ENCODE results near the gene CRYL1. TPM values are rescaled to one million over a fixed set of nuclear protein-coding genes. Genes with fewer than 3 reads are reported as not detected.

Gene CRYL1
- total RNA-seq, 1 donor, result 21.3 TPM

DNA sequence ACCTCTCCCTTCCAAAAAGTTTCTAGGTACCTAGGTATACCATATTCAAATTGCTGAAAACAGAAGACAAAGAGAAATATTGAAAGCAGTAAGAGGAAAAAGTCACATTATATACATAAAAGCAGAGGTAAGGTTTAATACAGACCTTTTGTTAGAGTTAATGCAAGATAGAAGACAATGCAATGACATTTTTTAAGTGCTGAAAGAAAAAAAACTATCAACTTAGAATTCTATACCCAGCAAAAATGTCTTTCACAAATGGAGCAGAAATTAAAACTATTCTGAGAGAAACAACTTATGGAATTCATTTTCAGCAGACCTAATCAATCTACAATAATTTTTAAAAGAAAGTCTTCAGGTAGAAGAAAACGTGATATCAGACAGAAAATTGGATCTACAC, 77.2 kb downstream of the CRYL1 start:
- no peak for DNase-seq (ENCODE audit: low read depth)
- H3K4me3 ChIP-seq (ENCODE audit: low read depth, low read length), result no peak overlapping the region
- TF ChIP-seq, protein P1, sequence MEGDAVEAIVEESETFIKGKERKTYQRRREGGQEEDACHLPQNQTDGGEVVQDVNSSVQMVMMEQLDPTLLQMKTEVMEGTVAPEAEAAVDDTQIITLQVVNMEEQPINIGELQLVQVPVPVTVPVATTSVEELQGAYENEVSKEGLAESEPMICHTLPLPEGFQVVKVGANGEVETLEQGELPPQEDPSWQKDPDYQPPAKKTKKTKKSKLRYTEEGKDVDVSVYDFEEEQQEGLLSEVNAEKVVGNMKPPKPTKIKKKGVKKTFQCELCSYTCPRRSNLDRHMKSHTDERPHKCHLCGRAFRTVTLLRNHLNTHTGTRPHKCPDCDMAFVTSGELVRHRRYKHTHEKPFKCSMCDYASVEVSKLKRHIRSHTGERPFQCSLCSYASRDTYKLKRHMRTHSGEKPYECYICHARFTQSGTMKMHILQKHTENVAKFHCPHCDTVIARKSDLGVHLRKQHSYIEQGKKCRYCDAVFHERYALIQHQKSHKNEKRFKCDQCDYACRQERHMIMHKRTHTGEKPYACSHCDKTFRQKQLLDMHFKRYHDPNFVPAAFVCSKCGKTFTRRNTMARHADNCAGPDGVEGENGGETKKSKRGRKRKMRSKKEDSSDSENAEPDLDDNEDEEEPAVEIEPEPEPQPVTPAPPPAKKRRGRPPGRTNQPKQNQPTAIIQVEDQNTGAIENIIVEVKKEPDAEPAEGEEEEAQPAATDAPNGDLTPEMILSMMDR (IDR thresholded peaks at IDR 0.05; ENCODE audit: insufficient read depth, low read length), result no peak

GRCh38 chr13:20446900-20447299, 78.8 kb downstream of the CRYL1 start:
- no peak for DNase-seq (ENCODE audit: low read depth)
- no peak overlapping the region for H3K4me3 ChIP-seq (ENCODE audit: low read depth, low read length)
- TF ChIP-seq, protein P1 (IDR thresholded peaks at IDR 0.05; ENCODE audit: insufficient read depth, low read length), result no peak

GRCh38 chr13:20446405-20446804, 79.3 kb downstream of the CRYL1 start:
- DNase-seq (ENCODE audit: low read depth), result no peak
- TF ChIP-seq, protein P1 (IDR thresholded peaks at IDR 0.05; ENCODE audit: insufficient read depth, low read length), result no peak

GRCh38 chr13:20442798-20443381, 82.8 kb downstream of the CRYL1 start:
- no peak for DNase-seq (ENCODE audit: low read depth)
- no peak overlapping the region for H3K4me3 ChIP-seq (ENCODE audit: low read depth, low read length)

More at GRCh38 chr13:20446405-20446804, 79.3 kb downstream of the CRYL1 start:
- no peak overlapping the region for H3K4me3 ChIP-seq (ENCODE audit: low read depth, low read length)

DNA sequence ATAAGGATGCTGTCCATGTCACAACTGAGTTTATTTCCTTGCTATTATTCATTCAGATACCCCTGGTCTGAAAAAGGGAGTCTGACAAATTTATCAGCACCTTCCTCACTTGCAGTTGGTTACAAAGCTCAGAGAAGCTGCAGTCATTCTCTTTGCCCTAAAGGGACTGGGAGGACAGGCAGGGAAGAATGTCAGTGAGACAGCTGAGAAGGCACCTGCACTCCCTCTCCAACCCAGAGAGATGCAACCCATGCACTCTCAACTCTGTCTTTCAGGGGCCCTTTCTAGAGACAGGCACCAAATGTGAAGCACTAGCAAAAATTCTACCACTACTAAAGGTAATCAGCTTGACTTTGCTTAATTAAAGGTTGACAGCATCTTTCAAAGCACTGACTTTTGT, 83.3 kb downstream of the CRYL1 start:
- H3K4me3 ChIP-seq (ENCODE audit: low read depth, low read length), result no peak overlapping the region
- no peak for DNase-seq (ENCODE audit: low read depth)
- TF ChIP-seq, protein P1 (IDR thresholded peaks at IDR 0.05; ENCODE audit: insufficient read depth, low read length), result no peak

More at GRCh38 chr13:20442798-20443381, 82.8 kb downstream of the CRYL1 start:
- TF ChIP-seq, protein P1 (IDR thresholded peaks at IDR 0.05; ENCODE audit: insufficient read depth, low read length), result no peak

- TF ChIP-seq, protein P1 (IDR thresholded peaks at IDR 0.05; ENCODE audit: insufficient read depth, low read length), result no peak
- peak; percentile 90 for DNase-seq (ENCODE audit: low read depth)
- no peak overlapping the region for H3K4me3 ChIP-seq (ENCODE audit: low read depth, low read length)
These were observed 83.8 kb downstream of the CRYL1 start for GRCh38 chr13:20441879-20442278.

GRCh38 chr13:20441056-20441455, 84.6 kb downstream of the CRYL1 start:
- no peak for DNase-seq (ENCODE audit: low read depth)
- no peak overlapping the region for H3K4me3 ChIP-seq (ENCODE audit: low read depth, low read length)
- TF ChIP-seq, protein P1 (IDR thresholded peaks at IDR 0.05; ENCODE audit: insufficient read depth, low read length), result no peak

All from fibroblast of the aortic adventitia (primary cell).